ENCODE data around the gene R3HDM1.

DNA sequence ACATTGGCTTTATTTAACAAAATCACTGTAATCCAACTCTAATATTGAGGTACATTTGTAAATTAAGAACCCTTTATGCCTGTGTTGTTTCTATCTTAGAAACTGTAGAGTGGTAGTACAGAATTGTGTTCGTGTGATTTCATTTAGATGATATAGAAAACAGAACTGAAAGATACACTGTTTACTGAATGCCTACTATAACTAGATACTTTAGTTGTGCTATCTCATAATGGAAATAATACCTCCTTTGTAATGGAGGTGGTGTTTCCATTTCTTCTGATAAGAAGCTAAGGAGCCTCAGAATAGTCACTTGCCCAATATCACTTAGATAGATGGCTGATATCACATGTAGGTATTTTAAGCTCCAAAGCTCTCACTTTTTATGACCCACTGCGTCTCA, 147.8 kb downstream of the R3HDM1 start:
- TF ChIP-seq POLR2AphosphoS5 (IDR thresholded peaks at IDR 0.05): no peak
- TF ChIP-seq, protein P1, sequence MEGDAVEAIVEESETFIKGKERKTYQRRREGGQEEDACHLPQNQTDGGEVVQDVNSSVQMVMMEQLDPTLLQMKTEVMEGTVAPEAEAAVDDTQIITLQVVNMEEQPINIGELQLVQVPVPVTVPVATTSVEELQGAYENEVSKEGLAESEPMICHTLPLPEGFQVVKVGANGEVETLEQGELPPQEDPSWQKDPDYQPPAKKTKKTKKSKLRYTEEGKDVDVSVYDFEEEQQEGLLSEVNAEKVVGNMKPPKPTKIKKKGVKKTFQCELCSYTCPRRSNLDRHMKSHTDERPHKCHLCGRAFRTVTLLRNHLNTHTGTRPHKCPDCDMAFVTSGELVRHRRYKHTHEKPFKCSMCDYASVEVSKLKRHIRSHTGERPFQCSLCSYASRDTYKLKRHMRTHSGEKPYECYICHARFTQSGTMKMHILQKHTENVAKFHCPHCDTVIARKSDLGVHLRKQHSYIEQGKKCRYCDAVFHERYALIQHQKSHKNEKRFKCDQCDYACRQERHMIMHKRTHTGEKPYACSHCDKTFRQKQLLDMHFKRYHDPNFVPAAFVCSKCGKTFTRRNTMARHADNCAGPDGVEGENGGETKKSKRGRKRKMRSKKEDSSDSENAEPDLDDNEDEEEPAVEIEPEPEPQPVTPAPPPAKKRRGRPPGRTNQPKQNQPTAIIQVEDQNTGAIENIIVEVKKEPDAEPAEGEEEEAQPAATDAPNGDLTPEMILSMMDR (IDR thresholded peaks at IDR 0.05): no peak
- no peak for TF ChIP-seq POLR2A (IDR thresholded peaks at IDR 0.05)

All from prostate gland (tissue), 2 donors.